Activated CD8-positive, alpha-beta memory T cell treated with anti-CD3 and anti-CD28 coated beads, Interleukin-2, amount 50 U/mL, for 1 hour (primary cell): ENCODE data around the gene TLR4.

Source experiments
- DNase-seq: peaks from one replicate; pipeline ENCODE4 v3.0.0-alpha.2; 2020; ENCODE audit errors: extremely low read depth

TLR4 gene

DNA sequence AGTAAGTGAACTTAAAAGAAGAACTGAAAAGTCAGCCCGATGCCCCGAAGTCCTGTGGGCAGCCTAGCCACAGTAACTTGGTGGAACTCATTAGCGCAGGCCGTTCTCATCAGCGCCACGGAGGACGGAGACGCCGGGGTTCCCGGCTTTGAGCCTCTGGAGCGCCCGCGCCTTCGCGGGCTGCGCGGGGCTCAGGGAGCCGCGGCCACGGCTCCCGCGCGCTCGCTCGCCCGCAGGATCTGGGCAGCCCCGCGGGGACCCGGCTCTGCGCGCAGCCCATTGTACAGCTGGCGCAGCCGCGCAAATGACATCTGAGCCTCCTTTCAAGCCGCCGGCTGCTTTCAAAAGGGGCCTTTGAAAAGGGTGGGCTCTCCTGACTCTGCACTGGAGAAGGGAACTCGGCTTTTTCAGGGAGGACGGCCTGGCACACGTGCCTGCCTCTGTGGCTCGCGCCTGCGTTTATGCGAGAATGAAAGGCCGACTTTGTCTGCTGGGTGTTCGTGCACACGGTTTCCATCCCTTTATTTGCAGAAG lies 40.7 kb downstream of the TLR4 start:
- DNase-seq: no peak

DNA sequence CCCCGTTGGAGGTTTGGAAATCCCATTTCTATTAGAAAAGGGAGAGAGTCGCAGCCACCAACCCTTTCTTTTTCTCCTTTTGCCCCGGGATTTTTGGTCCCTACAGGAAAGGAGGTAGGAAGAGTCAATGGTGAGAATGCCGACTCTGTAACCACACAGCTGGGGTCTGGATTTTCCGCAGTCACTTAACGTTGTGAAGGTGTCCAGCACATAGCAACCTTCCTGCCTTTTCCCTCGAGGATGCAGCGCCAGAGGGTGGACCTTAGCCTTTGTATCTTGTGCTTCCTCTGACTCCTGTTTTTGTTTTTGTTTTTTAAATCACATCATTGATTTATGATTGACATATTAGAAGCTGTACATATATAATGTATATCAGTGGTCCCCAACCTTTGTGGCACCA lies 41.4 kb downstream of the TLR4 start:
- DNase-seq: no peak

DNA sequence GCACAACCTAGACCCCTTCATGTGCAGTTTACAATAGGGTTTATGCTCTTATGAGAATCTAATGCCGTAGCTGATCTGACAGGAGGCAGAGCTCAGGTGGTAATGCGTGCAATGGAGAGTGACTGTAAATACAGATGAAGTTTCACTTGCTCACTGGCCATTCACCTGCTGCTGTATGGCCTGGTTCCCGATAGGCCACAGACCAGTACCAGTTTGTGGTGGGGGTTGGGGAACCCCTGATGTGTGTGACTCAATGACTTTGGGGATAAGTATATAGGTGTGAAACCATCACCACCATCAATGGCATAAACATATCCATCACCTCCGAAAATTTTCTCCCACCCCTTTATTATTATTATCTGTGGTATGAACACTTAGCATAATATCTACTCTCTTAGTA lies 42.1 kb downstream of the TLR4 start:
- DNase-seq: no peak

DNA sequence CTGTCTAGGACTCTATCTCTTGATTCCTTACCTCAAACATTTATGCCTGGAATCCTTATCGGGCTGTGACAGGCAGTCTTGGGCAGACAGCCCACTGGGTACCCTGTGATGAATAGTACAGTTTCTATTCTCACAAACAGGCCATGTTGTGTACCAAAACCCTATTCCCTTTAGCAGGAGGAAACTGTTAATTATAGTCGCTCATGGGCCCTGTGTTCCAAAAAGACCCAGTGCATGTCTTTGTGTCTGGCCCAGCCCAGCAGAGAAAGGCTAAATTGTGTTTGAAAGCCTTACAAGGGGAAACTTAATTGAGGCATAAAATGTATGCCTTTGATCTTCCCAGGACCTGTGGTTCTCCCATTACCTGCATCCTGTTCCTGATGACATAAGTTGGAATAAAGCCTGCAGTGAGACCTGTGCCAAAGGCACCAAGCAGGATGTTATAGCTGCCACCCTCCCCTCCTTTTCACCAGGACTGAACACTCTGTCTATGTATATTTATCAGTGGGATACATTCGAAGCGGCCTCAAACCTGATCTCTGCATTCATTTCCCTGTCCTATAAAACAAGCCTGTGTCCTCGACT lies 43.3 kb downstream of the TLR4 start:
- no peak for DNase-seq

DNA sequence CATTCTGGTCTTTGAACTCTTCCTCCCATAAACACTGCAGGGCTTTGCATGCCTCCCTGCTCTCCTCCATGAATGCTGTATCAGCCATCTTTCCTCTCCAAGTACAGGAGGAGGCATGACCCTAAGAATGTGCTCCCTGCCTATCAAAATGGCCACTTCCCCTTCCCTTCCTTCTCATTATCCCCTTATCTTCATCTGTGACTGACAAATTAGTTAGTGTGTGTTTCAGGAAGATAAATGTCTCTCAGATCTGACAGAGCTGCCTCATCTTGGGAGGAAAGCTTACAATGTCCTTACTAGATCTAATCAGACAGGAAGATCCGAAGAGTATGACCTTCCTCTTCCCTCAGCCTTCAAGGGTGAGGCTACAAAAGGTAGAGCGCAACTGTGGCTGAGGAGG lies 46.2 kb downstream of the TLR4 start:
- no peak for DNase-seq

DNA sequence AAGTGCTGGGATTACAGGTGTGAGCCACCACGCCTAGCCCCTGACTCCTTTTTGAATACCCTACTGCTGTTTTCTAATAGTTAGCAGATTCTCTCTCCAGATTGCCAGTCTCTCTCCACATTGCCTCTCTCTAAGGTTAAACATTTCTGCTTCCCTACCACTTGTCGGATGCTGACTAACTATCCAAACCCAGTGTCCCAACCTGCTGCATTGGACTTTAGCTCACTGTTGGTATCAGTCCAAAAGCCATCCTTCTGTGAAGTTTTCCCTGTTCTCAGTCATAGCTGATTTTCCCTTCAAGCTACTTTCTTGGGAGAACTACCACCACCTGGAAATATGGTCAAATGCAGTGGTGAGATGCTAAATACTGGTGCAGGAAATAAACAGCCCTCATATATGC lies 48.7 kb downstream of the TLR4 start:
- no peak for DNase-seq

DNA sequence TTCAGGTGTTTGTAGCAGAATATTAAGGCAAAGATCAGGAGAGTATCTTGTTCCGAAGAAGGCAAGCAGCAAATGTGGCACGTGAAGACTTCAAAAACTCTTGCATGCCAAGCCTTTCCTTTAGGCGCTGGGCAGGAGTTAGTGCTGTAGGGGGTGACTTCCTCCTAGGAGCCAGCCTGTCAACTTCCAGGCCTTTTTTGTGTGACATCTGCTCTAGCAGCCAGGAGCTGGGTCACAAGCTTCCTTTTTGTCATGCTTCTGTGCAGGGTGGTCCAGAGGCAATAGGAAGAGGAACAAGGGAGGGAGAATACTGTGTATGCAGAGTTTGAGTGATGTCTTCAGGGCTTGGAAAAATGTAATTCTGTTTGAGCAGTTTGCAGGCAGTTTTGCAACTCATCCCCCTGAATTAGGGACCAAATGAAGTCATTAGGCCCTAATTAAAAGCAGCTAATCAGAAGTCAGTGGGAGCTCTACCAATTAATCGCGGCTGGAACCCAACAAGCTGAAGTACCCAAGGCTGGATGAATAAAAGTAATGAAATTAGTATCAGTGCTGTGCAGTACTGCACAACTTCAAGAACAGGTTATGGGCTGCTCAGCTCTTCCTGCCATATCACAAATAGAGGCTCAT lies 53.5 kb downstream of the TLR4 start:
- DNase-seq: no peak

DNA sequence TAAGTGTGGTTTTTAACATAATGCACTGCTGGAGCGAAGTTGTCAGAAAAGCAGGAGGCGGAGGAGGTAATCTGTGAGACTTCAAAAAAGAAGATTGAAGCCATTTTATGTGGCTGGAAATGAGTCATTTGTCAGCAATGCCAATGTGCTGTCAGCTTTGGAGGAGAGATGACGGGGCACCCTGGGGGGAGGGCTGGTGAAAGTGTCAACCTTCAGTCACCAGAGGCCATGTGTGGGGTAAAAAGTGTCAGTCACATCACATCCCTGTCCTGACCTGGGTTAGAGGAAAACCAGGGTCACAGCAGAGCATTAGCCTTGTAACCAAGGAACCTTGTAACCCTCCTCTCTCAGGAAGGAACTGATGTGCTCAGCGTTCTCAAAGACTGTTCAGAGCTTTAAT lies 59.1 kb downstream of the TLR4 start:
- DNase-seq: no peak

DNA sequence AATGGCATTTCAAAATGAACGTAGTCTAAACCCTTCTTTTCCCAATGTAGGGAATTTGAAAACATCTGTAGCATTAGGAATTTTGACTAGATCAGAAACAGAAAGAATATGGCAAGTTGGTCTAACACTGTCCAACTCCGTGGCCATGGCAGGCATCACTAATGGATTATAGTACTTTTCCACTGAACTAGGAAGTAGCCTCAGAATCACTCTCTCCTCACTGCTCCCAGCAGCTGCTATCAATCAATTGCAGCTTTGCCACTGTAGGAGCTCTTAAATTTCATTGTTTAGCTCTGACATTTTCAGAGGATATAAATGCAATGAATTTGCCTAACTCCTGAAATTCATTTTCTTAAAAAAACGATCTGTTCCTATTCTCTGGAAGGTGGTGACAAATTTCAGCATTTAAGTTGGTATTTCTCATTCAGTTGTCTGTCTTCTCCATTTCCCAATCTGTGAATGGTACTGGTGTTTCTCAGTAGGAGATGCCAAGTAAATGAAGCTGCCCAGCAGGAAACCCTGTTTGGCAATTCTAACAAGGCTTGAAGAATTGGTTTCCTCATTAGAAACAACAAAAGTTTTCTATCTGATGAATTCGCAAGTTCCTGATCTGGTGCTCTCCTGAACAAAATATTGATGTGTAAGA lies 64.7 kb downstream of the TLR4 start:
- DNase-seq: no peak

DNA sequence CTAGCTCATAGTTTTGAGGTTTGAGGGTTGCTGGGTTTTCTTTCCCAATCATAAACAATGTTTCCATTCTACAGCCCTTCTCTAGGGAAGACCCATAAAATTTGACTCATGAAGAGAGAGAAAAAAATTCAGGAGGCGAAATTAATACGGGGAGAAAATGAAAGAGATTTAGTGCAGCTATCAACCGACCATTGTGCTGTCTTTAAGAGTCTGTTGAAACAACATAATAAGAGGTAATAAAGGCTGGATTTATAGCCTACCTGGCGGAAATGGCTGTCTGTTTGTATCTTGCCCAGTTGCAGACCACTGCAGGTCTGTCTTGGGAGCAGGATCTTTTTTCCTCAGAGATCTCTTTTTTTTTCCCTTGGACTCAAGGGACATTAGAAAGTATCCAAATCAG lies 66.9 kb downstream of the TLR4 start:
- no peak for DNase-seq

DNA sequence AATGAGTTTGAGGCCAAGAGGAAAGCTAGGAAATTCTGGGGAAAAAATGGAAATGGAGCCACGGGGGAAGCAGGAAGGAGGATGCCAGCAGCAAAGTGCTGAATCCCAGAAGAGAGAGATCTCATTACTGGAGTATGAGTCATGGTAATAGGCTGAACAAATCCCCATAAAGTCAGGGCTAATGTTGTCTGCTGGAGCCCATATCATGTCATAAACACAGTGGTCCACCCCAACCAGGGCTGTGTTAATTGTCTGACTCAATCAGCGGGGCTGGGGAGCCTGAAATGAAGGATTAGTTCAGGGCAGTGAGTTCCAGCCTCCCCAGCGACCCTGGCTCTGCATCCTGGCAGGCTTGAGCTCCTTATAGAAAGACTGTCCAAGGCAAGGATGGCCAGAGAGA lies 68.8 kb downstream of the TLR4 start:
- DNase-seq: no peak
